GM20000 (cell line): ENCODE measurements around the gene SLC9A7.

Source experiments
- DNase-seq: peaks from one replicate; pipeline ENCODE4 v3.0.0; 2012; ENCODE audit warnings: low spot score
- CTCF ChIP-seq: IDR thresholded peaks from 2 replicates; pipeline ENCODE4 v1.5.1; 2012; ENCODE audit warnings: mild to moderate bottlenecking, control low read depth; ENCODE audit errors: extremely low read depth, missing control alignments

The SLC9A7 gene

GRCh38 chrX:46582325-46582724, 176.6 kb downstream of the SLC9A7 start:
- DNase-seq, result no peak
- TF ChIP-seq CTCF, result no peak

GRCh38 chrX:46580613-46581012, 178.3 kb downstream of the SLC9A7 start:
- no peak for TF ChIP-seq CTCF
- no peak for DNase-seq

- no peak for DNase-seq
- TF ChIP-seq CTCF, result no peak
Observed at GRCh38 chrX:46579250-46579649, 179.7 kb downstream of the SLC9A7 start.

GRCh38 chrX:46577221-46578005, 181.5 kb downstream of the SLC9A7 start:
- TF ChIP-seq CTCF, result no peak
- DNase-seq, result no peak

- no peak for TF ChIP-seq CTCF
- no peak for DNase-seq
Observed at GRCh38 chrX:46576458-46576857, 182.5 kb downstream of the SLC9A7 start.

- no peak for DNase-seq
- TF ChIP-seq CTCF, result no peak
Observed at GRCh38 chrX:46575991-46576392, 182.9 kb downstream of the SLC9A7 start.

GRCh38 chrX:46575586-46575985, 183.3 kb downstream of the SLC9A7 start:
- no peak for TF ChIP-seq CTCF
- DNase-seq, result no peak
